ENCODE data around the gene ZNF423.

Gene ZNF423

DNA sequence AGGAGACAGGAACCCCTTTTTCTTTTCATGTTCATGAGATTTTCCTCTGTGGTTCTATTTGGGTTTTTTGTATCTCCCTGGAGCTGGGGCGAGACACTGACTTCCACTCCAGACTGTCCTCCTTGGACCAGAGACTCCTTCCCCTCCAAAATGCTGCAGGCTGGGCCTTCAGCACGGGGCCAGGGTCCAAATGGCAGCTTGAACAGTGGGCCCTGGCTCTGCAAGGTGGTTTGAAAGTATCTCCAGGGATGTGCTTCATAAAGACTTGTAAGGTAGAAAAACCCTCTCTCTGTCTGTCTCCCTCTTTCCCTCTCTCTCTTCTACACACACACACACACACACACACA is 236.1 kb downstream of the ZNF423 start:
- no peak for DNase-seq

DNA sequence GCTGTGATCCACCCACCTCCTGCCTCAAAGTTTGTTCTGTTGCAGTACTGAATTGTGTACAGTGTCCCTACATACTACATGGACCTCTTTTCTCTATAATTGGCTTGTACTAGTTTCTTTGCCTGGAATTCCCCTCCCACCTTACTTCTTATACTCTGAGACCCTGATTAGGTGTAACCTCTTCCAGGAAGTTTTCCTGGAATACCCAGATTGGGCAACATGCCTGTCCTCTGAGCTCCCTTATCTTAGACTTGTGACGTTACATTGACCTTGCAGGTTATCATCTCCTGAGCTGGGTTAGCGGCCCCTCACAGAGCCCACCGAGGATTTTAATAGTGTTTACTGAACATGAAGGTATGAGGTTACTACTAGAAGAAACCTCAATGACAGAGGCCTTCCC is 237.0 kb downstream of the ZNF423 start:
- DNase-seq, result no peak

- no peak for DNase-seq
These were observed 238.1 kb downstream of the ZNF423 start for GRCh38 chr16:49617710-49618330.

- no peak for DNase-seq
These were observed 238.8 kb downstream of the ZNF423 start for GRCh38 chr16:49617016-49617629.

- DNase-seq, result no peak
These were observed 240.3 kb downstream of the ZNF423 start for GRCh38 chr16:49615576-49615975.

GRCh38 chr16:49610983-49611382 is 244.9 kb downstream of the ZNF423 start:
- no peak for DNase-seq

- DNase-seq, result no peak
These were observed 247.1 kb downstream of the ZNF423 start for GRCh38 chr16:49608779-49609178.

DNA sequence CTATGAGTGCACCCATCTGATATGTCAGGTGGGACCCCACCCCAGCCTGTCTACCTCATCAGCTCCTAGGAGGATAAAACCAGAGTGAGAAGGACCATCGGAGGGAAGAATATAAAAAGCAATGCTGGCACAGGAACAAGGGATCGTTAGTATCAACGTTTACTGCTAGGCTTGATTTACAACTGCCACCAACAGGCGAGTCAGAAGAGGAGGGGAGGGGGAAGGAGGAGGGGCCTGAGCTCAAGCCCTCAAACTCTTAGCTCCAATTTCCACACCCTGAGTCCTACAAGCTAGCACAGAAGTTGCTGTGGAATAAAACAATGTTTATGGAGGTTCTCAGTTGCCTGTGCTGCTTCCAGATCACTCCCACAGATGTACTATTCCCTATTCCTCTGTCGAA is 247.8 kb downstream of the ZNF423 start:
- DNase-seq, result no peak

DNA sequence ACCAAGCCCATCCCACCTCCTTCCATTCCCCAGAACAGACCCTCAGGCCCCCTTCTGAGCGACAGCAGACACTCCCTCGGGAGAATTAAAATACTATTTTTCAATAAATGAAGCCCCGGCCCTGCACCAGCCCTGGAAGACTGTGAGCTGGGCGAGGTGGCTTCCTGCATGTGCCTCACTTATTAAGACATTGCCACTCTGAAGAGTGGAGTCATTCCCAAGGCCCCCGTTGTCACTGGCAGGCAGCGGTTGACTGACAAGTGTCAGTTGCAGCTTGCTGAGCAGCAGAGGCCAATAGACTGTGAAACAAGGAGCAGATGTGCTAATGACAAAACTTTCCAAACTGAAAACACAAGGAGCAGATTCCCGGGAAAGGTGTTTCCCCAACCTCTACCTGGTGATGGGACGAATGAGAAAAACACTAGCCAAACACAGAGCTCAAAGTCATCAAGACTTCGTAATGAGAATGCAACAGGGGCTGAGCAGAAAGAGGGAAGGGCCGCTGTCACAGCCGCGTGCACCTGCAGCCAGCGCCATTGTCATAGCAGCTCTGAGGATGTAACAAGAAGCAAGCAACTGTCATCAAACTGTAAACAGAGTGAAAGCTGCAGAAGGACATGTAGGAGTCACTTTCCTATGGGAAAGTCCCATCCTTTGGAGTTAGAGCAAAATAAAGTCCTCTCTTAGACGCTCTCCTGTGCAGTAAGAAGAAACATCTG is 250.2 kb downstream of the ZNF423 start:
- DNase-seq, result no peak

DNA sequence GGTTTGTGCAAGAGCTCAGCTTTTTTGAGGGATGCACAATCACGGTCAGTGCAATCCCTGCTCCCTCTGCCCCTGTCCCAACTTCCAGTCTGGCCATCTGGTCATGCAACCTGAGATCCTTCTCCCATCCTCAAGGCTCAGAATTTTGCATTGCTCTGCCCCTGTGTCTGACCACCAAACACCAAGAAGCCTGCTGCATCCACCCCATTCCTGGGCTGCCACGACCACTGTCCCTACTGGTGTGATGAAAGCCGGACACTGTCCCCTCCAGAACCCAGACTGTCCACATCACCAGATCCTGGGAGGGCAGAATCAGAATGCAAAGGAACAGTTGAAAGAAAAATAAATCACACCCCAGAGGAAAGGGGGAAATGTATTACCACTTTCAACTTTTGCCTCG is 251.3 kb downstream of the ZNF423 start:
- DNase-seq, result no peak

DNA sequence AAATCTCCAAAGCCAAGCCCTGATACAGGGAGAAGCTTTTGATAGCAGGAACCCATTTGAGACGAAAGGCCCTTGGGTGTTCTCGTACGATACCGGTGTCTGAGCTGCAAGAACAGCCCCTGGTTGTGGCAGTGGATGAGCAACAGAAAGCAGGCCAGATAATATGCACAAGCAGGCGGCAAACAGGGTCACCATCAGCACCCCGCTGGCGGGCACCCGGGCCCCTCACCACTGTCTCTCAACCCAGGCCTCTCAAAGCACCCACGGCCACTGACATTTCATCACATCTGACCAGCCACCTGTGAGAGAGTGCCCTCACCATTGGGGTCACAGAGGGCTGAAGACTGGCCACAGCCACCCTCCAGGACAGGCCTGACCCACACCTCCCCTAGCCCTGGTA is 252.0 kb downstream of the ZNF423 start:
- no peak for DNase-seq

DNA sequence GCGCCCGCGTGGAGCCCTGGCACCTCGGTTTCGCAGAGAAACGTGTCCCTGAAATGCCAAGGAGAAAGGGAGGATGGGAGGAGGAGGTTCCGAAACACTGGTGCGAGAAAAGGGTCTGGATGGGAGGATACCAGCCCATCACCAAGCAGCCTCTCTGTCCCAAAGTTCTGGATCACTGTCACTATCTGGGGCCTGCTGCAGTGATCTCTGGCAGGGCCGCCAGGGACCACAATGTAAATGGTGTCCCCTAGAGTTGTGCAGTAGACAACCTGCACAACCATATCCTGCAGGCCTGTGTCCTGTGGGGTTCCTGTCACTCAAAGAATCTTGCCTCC is 253.0 kb downstream of the ZNF423 start:
- DNase-seq, result no peak

DNA sequence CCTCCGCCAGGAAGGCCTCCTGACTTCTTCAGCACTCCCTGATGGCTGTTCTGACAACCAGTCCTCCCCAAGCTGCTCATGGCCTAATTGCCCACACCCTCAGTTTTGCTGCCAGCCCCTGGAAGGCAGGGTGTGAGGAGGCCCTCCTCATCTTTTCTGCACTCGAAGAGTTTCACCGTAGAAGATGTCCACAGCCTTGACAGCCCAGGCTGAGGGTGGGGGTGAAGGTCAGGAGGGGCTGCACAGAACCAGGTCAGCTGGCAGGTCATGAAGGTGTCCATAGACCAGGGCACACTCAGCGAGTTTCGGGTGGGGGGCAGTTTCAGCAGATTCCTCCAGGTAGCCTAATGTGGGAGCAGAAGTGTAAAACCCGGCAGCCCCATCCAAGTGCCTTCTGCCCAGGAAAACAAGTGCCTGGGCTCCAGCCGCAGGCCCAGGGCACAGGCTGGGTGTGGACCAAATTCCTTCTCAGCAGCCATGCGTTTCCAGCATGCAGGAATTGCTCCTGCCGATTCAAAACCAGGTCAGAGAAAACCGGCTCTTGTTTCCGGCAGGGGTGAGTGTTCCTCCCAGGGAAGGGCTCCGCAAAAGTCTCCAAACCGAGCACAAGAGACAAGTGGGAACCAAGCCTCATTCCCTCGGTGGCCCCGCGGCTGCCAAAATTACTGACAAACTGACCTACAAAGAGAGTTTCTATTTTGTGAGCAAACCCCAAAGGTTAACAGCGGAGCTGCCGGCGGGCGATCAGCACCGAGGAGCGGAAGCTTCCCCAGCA is 253.5 kb downstream of the ZNF423 start:
- no peak for DNase-seq

DNA sequence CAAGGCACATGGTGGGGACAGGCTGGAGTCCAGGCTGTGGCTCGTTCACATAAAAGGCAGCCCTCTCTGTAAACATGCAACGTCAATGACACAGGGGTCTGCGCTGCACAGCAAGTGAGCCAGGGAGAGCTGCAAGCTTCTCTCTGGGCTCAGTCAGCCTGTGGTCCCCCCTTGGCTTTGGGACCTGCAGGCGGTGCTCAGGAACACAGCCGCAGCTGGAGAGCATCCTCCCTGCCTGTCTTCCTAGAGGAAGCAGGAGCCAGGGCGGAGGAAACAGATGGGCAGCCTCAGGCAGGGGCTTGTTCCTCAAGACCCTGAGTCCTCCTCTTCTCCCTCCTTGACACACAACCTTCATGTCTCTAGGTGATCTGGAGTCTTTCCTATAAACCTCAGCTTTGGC is 254.3 kb downstream of the ZNF423 start:
- DNase-seq, result no peak

DNA sequence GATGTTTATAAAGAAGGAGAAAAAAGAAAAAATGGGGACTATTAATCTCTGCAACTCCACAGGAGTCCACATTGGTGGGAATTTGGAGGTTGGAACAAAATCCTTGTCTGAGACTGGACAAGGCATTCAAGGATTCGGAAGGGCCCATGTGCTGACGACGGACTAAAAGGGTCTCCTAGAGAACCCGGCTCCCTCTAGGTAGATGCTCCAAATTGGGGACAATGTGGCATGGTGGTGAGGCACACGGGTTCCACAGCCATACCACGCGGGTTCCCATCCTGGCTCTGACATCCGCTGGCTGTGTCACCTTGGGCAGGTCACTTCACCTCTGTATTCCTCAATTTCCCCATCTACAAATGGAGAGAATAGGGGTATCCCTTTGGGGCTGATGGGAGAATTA is 254.9 kb downstream of the ZNF423 start:
- DNase-seq, result no peak

GRCh38 chr16:49600536-49600935 is 255.4 kb downstream of the ZNF423 start:
- DNase-seq, result no peak

GRCh38 chr16:49599704-49600103 is 256.2 kb downstream of the ZNF423 start:
- DNase-seq, result no peak

- DNase-seq, result no peak
These were observed 256.6 kb downstream of the ZNF423 start for GRCh38 chr16:49599281-49599680.

DNA sequence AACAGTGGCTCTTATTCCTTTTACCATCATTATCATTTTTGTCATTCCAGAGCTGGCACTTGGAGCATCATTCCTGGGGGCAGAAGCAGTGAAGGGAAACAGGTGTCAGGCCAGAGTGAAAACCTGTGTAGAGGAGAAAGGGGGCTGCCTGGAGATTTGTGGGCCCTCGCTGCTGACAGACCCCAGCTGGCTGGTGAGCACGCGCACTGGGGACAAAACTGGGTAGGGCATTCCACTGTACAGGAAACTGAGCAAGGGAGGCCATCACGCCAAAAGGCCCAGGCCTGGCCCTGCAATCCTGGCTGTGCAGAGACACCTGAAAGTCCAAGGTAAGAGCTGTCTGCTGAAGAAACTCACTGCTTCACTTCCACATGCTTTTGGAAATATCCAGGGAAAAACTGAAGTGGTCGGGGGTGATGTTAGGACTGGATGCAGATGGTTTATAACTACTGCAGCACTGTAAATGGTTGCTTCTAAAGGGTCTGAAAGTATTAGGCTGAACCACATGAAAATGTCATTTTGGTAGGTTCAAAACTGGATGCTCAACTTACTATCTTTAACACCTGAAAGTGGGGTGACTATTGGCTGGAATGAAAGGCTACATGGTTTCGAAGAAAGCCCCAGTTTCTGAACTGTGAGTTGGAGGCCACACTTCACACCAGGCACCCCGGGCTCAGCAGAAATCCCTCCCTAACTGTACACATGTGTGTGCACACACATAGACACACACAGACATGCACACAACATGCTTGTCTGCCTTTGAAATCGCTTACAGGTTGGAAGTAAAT is 257.3 kb downstream of the ZNF423 start:
- DNase-seq, result no peak

DNA sequence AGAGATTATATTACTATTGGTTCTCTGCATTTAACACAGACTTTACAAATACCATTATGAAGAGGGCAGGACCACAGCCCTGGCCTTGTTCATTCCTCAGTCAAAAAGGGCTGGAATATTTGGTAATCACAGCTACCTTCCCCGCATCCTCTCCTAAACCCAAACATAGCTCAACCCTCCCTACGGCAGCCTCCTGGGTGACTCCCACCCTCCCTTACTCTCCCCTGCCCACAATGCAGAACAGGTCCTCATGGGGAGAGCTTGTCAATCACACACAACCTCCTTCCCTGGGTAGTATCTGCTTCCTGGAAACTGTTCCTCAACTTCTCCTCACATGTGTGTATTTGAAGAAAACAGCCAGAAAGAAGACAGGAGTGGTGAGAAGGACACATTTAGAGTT is 258.1 kb downstream of the ZNF423 start:
- no peak for DNase-seq

DNA sequence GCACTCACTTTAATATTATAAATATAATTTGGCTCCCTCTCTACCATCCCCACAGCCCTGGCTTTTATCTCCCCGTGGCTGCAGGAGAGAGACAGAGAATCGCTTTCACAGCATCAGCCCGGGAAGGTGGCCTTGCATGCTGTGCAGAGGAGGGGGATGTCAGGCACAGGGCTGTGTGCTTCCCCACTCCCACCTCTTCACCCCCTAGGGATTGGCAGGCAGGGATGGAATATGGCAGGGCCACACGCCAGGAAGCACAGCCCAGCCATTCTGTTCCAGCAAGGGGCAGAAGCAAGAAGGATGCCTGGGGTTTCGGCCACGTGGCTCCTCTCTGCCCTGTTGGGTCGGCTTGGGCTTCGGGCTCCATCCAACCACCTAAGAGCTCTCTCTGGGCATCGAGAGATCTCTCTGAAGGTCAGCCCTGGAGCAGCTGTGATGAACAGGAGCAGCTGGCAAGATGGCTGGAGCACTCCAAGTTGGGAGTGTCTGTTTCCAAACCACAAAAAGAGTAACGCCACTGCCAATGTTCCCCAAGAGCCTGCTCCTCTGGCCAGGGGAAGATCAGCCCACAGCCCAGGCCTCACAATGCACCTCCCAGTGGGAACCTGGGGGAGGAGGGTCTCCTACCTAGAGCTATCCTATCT is 259.1 kb downstream of the ZNF423 start:
- DNase-seq, result no peak

- DNase-seq, result no peak
These were observed 259.8 kb downstream of the ZNF423 start for GRCh38 chr16:49596068-49596467.
